NCI-H82 treated with DMSO at 0.1 percent for 48 hours (cell line): ENCODE data around the gene IFITM10.
"Not testable (repeated sequence)": the region's sequence is repeated elsewhere in the genome, so short reads cannot be mapped to it uniquely, and the experiment has no call there.

ENCODE experiments used
- DNase-seq: peaks from one replicate; lab custom pipeline; 2025; ENCODE audit not compliant: unreplicated experiment; lab: John Stamatoyannopoulos, UW

Gene IFITM10

DNA sequence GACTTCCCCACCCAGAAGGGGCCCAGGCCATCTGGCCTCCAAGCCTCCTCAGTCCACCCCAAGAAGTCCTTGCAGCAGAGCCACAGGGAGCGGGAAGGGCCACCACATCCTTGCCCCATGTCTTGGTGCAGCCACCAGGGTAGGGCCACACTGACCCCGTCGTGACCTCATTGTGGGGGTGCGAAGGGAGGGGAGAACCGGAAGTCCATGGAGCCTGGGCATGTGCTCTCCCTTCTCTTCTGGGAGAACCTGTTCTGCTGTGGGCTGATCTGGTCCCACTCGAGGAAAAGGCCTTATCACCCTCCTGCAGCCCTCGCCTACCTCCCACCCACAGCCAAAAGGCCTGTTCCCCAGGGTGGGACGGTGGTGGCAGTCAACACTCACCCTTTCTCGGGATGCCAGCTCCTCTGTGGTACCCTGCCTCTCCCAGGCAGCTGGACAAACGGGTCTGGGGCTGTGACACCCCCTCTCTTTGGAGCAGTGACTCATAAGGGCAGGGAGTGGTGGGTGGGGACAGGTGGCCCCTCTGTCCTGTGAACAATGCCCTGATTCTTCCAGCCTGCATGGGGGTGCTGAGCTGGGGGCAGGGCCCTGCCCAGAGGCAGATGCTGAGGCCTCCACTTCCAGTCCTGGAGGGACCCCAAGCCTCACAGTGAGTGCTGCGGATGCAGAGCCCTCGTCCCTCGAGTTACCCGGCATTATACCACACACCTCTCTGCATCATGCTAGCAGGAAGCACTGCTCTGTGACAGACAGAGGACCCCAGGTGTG is 27.9 kb upstream of the IFITM10 start:
- no peak for DNase-seq

DNA sequence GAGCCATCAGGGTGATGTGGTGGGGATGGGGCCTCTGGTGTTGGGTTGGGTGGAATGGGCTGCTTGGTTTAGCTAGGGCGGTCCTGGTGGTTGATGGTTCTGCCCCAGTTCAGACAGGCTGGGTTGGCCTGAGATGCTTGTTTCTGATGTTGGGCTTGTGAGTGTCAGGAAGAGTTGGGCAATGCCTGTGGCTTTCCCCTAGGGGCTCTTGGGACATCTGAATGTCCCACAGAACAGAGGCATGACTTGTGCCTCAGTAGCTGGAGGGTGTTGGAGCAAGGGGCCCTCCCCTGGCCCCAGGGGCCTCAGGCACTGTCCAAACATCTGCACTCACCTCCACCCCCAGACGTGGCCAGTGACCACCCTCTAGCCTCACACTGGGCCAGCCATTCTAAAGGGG is 27.3 kb upstream of the IFITM10 start:
- no peak for DNase-seq

DNA sequence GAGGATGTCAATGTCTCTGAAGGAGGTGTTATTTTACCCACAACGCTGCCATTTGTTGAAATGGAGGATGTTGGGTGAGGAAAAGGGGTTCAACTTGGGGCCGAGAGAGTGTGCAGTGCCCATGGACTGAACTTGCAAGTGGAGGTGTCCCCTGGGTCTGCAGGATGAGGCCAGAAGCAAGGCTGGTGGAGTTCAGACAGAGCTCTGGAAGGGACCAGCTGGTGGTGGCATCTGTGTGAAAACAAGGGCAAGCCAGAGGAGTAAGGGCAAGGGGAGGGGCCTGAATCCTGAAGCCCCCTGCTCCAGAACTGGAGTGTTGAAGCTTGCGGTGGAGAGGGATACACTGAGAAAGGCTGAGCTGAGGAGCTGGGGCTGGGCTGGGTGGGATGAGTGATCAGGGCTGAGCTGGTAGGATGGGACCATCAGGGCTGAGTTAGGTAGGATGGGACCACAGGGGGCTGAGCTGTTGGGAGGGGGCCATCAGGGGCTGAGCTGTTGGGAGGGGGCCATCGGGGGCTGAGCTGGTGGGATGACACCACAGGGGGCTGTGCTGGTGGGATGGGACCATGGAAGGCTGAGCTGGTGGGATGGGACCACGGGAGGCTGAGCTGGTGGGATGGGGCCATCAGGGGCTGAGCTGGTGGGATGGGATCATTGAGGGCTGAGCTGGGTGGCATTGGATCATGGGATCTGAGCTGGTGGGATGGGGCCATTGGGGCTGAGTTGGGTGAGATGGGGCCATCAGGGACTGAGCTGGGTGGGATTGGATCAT is 26.7 kb upstream of the IFITM10 start:
- DNase-seq: no peak

DNA sequence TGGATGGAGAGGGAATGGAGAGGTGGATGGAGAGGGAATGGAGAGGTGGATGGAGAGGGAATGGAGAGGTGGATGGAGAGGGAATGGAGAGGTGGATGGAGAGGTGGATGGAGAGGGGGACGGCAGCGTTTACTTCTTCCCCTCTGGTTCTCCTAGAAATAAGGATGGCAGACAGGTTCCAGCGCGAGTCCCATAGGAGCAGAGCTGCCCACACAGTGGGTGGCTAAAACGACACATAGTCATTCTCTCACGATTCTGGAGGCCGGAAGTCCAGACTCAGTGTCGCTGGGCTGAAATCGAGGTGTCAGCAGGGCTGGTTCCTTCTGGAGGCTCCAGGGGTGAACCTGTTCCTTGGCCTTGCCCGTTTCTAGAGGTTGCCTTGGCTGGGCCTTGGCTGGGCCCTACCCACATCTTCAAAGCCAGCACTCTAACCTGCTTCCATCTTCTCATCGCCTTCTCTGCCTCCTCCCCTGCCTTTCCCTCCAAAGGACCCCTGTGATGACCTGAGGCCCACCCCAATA is 26.0 kb upstream of the IFITM10 start:
- no peak for DNase-seq

DNA sequence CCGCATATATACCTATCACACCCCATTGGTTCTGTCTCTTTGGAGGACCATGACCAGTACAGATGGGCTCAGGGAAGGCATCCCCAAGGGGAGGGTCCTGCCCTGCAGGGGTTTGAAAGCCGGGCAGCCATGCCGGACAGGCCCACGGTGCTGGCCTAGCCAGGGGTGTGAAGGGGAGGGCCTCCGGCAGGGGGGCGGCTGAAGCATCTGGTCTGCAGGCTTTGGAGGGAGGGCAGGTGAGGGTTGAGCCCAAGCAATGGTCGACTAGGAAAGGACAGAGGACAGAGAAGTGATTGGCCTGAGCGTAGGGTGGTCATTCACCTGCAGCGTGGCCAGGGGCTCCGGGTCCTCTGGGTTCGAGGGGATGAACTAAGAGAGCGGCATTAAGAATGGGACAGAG is 24.5 kb upstream of the IFITM10 start:
- no peak for DNase-seq

DNA sequence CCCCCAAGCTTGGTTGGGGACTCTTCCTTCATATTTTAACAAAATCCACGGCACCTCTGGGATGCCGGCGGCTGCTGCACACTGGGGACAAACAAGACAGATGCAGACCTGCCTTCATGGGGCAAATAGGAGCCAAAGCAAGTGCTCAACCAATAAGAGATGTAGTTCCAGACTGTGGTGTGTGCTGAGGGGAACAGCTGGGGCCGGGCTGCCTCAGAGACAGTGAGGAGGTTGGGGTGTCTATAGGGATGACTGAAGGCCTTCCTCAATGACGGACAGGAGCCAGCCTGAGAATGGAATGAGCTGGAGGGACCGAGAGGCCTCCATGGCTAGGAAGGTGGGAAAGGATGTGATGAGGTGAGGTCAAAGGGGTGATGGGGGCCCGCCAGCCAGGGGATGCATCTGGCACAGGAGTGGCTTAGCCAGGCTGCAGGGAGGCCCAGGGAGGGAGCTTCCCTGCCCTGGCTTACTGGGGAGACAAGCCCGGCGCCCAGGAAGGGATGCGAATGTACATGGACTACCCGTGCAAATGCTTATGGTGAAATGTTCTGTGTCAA is 23.7 kb upstream of the IFITM10 start:
- DNase-seq: no peak

DNA sequence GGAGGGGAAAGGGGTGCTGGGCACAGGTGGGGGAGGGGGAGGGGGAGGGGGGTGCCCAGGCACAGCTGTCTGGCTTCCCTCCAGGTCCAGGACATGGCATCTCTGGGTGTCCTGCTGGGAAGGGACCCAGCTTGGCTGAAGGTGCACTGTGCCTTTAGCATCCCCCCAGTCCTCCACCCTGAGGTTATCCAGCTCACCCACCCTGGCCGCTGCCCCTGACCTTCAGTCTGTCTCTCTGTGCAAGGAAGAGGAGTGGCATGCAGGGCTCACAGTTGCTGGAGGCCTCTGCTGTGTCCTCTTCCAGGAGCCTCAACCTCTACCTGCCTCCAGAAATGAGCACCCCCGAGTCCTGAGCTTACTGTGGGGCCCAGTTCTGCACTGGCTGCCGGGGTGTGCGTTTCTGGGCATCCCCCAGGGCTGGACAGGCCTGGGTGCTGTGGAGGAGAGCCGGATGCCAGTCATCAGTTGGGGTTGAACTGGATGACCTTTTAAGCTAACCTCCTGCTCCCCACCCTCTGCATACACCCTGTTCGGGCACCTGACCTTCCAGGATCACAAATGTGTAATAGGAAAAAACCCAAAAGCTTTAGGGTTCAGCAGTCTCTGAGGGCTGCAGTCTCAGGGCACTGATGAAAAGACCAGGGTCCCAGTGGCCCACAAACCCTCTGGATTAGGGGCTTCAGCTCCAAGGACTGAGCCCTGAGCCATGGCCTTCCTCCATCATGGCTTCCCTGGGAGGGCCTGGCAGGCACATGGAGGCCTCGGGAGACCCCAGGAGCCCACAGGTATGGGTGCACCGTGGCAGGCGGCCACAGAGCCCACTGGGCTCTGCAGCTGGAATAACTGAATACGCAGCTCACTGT is 23.0 kb upstream of the IFITM10 start:
- DNase-seq: no peak

DNA sequence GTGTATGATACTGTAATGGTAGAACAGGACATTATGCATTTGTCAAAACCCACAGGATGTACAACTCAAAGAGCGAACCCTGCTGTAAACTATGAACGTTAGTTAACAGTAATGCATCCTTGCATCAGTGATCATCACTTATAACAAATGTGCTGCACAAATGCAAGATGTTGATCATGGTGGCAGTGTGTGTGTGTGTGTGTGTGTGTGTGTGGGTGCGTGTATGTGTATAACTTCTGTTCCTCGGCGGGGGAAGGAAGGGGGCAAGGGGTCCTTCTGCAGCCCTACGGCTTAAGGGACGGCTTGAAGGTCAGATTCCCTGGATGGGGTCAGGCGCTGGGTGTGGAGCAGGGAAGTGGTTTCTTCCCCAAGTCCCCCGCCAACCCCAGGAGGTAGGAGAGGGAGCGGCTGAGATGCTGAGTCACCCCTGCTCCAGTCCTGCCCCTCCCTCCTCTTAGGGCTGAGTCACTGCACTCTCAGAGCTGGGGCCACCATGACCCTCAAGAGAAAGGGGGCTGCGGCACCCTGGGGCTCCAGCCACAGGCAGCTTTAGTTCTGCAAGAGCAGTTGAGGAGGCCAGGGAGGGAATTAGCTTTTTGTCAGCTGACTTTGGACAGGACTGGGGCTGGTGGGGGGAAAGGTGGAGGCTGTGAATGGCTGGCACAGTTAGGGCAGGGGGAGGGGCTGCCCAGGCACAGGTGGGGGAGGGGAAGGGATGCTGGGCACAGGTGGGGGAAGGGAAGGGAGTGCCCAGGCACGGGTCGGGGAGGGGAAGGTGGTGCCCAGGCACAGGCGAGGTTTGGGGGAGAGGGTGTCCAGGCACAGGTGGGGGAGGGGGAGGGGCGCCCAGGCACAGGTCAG is 22.1 kb upstream of the IFITM10 start:
- DNase-seq: no peak

DNA sequence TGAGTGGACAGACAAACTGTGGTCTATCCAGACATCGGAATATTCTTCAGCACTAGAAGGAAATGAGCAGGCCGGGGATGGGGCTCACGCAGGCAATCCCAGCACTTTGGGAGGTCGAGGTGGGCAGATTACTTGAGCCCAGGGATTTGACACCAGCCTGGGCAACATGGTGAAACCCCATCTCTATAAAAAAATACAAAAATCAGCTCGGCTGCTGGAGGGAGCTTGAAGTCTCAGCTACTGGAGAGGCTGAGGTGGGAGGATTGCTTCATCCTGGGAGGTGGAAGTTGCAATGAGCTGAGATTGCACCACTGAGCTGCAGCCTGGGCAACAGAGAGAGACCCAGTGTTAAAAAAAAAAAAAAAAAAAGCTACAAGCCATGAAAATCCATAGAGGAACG is 21.3 kb upstream of the IFITM10 start:
- no peak for DNase-seq

DNA sequence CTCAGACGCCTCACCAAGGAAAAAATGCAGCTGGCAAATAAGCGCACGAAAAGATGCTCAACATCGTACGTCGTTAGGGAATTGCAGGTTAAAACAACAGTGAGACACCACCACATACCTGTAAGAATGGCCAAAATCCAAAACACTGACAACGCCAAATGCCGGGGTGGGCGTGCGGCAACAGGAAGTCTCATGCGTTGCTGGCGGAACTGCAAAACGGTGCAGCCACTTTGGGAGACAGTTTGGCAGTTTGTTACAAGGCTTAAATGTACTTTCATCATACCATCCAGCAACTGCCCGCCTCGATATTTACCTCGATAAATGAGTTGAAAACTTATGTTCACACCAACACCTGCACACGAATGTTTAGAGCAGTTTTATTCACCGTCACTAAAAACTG is 20.9 kb upstream of the IFITM10 start:
- no peak for DNase-seq

DNA sequence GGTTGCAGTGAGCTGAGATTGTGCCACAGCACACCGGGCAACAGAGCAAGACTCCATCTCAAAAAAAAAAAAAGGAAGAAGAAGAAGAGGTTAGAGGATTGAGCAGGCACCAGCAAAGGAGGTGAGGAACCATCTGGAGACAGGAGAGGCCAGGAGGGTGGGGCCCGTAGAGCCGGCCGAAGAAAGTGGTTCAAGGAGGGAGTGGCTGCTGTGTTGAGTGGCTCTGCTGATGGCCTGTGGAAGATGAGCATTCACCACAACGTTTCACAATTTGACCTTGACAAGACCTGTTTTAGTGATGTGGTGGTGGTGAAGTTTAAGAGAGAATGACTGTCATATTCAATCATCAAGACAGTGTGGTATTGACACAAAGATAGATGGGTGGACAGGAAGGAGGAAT is 20.1 kb upstream of the IFITM10 start:
- DNase-seq: no peak

DNA sequence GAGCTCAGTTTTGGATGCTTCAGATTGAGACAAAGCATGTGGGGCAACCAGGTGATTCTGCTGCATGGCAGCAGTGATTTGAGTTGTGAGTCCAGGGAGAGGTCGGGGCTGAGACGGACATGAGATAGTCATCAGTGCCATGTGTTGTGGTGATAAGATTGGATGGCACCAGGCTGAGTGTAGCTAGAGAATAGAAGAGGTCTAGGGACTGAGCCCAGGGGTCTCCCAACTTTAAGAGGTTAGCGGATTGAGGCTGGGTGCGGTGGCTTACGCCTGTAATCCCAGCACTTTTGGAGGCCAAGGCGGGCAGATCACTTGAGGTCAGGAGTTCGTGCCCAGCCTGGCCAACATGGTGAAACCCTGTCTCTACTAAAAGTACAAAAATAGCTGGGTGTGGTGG is 19.7 kb upstream of the IFITM10 start:
- no peak for DNase-seq

DNA sequence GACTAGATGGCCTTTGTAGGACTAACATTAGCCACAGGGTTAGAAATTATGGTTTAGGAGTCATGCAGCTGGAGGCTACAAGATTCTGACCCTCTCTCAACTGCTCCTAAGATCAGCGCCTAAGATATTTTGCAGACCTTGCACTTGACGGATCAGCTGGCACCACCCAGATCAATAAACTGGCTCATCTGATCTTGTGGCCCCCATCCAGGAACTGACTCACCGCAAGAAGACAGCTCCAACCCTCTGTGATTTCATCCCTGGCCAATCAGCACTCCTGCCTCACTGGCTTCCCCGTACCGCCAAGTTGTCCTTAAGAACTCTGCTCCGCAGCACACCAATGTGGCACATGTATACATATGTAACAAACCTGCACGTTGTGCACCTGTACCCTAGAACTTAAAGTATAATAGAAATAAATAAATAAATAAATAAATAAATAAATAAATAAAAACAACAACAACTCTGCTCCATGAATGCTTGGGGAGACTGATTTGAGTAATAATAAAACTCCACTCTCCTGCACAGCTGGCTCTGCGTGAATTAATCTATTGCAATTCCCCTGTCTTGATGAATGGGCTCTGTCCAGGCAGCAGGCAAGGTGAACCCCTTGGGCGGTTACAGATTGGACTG is 19.0 kb upstream of the IFITM10 start:
- not testable (repeated sequence) for DNase-seq

DNA sequence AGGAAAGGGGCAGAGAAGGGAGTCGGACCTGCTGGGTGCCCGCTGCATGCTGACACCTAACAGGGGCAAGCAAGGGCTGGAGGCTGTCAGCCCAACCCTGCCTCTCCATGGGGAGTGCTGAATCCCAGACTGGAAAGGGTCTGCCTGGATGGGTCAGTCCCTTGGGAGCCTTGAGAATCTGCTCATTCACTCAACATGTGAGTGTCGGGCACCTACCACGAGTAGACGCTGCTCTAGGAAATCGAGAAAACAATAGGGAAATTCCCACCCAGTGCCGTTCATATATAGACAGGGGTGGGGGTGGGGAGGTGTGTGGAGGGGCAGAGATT is 17.7 kb upstream of the IFITM10 start:
- DNase-seq: no peak

GRCh38 chr11:1767399-1768140 is 17.2 kb upstream of the IFITM10 start:
- no peak for DNase-seq

GRCh38 chr11:1766719-1767398 is 16.5 kb upstream of the IFITM10 start:
- DNase-seq: no peak

GRCh38 chr11:1765871-1766718 is 15.7 kb upstream of the IFITM10 start:
- DNase-seq: no peak
